ENCODE measurements around the gene KCNQ1.

KCNQ1 gene

GRCh38 chr11:2660357-2660939, 215.6 kb downstream of the KCNQ1 start:
- no peak for DNase-seq

GRCh38 chr11:2661173-2662023, 216.6 kb downstream of the KCNQ1 start:
- no peak for DNase-seq

- no peak for DNase-seq
Measured at GRCh38 chr11:2662024-2662312, 217.2 kb downstream of the KCNQ1 start.

- no peak for DNase-seq
Measured at GRCh38 chr11:2662430-2663299, 217.9 kb downstream of the KCNQ1 start.

GRCh38 chr11:2663506-2663905, 218.7 kb downstream of the KCNQ1 start:
- no peak for DNase-seq

- DNase-seq, result no peak
Measured at GRCh38 chr11:2663915-2664314, 219.1 kb downstream of the KCNQ1 start.

GRCh38 chr11:2664376-2664775, 219.6 kb downstream of the KCNQ1 start:
- DNase-seq, result no peak

GRCh38 chr11:2664791-2665525, 220.2 kb downstream of the KCNQ1 start:
- DNase-seq, result no peak

- no peak for DNase-seq
Measured at GRCh38 chr11:2665526-2666400, 221.0 kb downstream of the KCNQ1 start.

- DNase-seq, result no peak
Measured at GRCh38 chr11:2666401-2666741, 221.6 kb downstream of the KCNQ1 start.

GRCh38 chr11:2666828-2667570, 222.2 kb downstream of the KCNQ1 start:
- no peak for DNase-seq

- no peak for DNase-seq
Measured at GRCh38 chr11:2667940-2668339, 223.1 kb downstream of the KCNQ1 start.

- no peak for DNase-seq
Measured at GRCh38 chr11:2668876-2669275, 224.1 kb downstream of the KCNQ1 start.

GRCh38 chr11:2669634-2670469, 225.0 kb downstream of the KCNQ1 start:
- DNase-seq, result no peak

GRCh38 chr11:2670541-2671100, 225.8 kb downstream of the KCNQ1 start:
- no peak for DNase-seq

- no peak for DNase-seq
Measured at GRCh38 chr11:2671748-2672147, 226.9 kb downstream of the KCNQ1 start.

GRCh38 chr11:2672553-2673249, 227.9 kb downstream of the KCNQ1 start:
- DNase-seq, result no peak

- DNase-seq, result no peak
Measured at GRCh38 chr11:2673250-2673610, 228.4 kb downstream of the KCNQ1 start.

GRCh38 chr11:2673871-2674471, 229.2 kb downstream of the KCNQ1 start:
- no peak for DNase-seq

All from effector CD8-positive, alpha-beta T cell (primary cell).